ENCODE data around the gene GRM7. TPM values are rescaled to one million over a fixed set of nuclear protein-coding genes. Genes with fewer than 3 reads are reported as not detected.

Gene GRM7
- total and polyA plus RNA-seq, 2 donors (not counting 1 experiment from before 2014, with no cell fraction given), result not detected

DNA sequence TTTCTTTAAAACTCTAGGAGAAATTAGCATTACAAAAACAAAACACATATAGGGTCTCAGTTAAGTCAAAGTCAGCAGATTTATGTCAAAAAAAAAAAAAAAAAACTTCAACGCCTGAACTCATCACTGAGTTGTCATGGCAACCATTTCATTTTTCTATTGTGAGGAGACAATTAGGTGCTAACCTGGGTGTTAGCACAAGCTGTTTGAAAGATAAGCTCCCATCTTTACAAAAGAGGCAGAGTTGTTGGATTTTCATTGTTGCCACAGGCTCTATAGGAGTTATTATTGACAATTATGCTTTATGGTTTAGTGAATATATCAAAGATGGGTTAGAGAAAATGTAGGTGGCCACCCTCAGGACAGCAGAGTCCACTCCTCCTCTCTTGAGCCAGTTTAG is 806.9 kb downstream of the GRM7 start:
- Histone ChIP-seq H3K36me3 (ENCODE audit: control insufficient read depth, insufficient read depth, low read length) (no peaks in the 10 kb centered on the region), H3K4me1 (ENCODE audit: control insufficient read depth, extremely low read depth, insufficient read depth, low read length) (no peaks in the 10 kb centered on the region), H3K27ac (ENCODE audit: insufficient read depth, low read length) (no peak overlapping the region), H3K4me3 (replicated peaks in 1 of 4; ENCODE audit: control extremely low read depth in 1 of 4, insufficient read depth in 1 of 4, low read depth in 3 of 4, low read length in 4 of 4) (no peak overlapping the region), H3K9me3 (ENCODE audit: control insufficient read depth, insufficient read depth, low read depth, low read length) (no peaks in the 10 kb centered on the region), H3K9ac (ENCODE audit: insufficient read depth, low read length) (no peak overlapping the region), H3K27me3 (ENCODE audit: control insufficient read depth, insufficient read depth, low read length) (no peaks in the 10 kb centered on the region), H2AFZ (ENCODE audit: low read length) (no peak overlapping the region), H3K79me2 (ENCODE audit: control insufficient read depth, insufficient read depth, low read length) (no peaks in the 10 kb centered on the region), H3K4me2 (ENCODE audit: extremely low read depth, insufficient read depth, low read length) (no peak overlapping the region), H4K20me1 (ENCODE audit: control insufficient read depth, extremely low read depth, insufficient read depth, low read length) (no peaks in the 10 kb centered on the region)
- no peak for DNase-seq (ENCODE audit: low read depth in 2 of 2)
- TF ChIP-seq, protein P1, sequence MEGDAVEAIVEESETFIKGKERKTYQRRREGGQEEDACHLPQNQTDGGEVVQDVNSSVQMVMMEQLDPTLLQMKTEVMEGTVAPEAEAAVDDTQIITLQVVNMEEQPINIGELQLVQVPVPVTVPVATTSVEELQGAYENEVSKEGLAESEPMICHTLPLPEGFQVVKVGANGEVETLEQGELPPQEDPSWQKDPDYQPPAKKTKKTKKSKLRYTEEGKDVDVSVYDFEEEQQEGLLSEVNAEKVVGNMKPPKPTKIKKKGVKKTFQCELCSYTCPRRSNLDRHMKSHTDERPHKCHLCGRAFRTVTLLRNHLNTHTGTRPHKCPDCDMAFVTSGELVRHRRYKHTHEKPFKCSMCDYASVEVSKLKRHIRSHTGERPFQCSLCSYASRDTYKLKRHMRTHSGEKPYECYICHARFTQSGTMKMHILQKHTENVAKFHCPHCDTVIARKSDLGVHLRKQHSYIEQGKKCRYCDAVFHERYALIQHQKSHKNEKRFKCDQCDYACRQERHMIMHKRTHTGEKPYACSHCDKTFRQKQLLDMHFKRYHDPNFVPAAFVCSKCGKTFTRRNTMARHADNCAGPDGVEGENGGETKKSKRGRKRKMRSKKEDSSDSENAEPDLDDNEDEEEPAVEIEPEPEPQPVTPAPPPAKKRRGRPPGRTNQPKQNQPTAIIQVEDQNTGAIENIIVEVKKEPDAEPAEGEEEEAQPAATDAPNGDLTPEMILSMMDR (conservative IDR thresholded peaks at IDR 0.05 in 1 of 2, IDR thresholded peaks at IDR 0.05 in 1 of 2; ENCODE audit: low read depth in 1 of 2, low read length in 2 of 2), result no peak
- TF ChIP-seq EZH2 (IDR thresholded peaks at IDR 0.05; ENCODE audit: low read length, missing control alignments), result no peak

DNA sequence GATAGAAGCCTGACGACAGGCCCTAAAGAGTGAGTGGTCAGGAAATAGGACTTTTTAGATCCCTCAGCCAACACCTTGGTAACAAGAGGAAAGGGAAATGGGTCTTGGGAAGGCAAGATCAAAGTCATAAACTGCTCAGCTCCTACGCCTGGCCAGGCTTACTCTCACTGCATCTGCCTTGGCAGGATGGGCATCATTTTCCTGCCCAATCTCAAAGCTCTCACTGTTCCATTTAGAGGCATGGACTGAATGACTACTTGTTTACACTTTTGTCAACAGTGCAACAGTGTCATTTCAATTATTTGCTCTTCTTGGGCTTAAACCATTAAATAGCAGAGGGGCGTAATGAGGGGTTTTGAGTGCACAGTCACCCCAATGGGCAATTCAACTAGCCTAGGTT is 808.7 kb downstream of the GRM7 start:
- Histone ChIP-seq H3K36me3 (ENCODE audit: control insufficient read depth, insufficient read depth, low read length) (no peaks in the 10 kb centered on the region), H3K9ac (ENCODE audit: insufficient read depth, low read length) (no peak overlapping the region), H3K27me3 (ENCODE audit: control insufficient read depth, insufficient read depth, low read length) (no peaks in the 10 kb centered on the region), H2AFZ (ENCODE audit: low read length) (no peak overlapping the region), H3K4me3 (replicated peaks in 1 of 4; ENCODE audit: control extremely low read depth in 1 of 4, insufficient read depth in 1 of 4, low read depth in 3 of 4, low read length in 4 of 4) (no peak overlapping the region), H3K79me2 (ENCODE audit: control insufficient read depth, insufficient read depth, low read length) (no peaks in the 10 kb centered on the region), H3K27ac (ENCODE audit: insufficient read depth, low read length) (no peak overlapping the region), H4K20me1 (ENCODE audit: control insufficient read depth, extremely low read depth, insufficient read depth, low read length) (no peaks in the 10 kb centered on the region), H3K9me3 (ENCODE audit: control insufficient read depth, insufficient read depth, low read depth, low read length) (no peaks in the 10 kb centered on the region), H3K4me2 (ENCODE audit: extremely low read depth, insufficient read depth, low read length) (no peak overlapping the region), H3K4me1 (ENCODE audit: control insufficient read depth, extremely low read depth, insufficient read depth, low read length) (no peaks in the 10 kb centered on the region)
- DNase-seq (ENCODE audit: low read depth in 2 of 2), result no peak
- TF ChIP-seq, protein P1 (conservative IDR thresholded peaks at IDR 0.05 in 1 of 2, IDR thresholded peaks at IDR 0.05 in 1 of 2; ENCODE audit: low read depth in 1 of 2, low read length in 2 of 2), result no peak
- no peak for TF ChIP-seq EZH2 (IDR thresholded peaks at IDR 0.05; ENCODE audit: low read length, missing control alignments)

DNA sequence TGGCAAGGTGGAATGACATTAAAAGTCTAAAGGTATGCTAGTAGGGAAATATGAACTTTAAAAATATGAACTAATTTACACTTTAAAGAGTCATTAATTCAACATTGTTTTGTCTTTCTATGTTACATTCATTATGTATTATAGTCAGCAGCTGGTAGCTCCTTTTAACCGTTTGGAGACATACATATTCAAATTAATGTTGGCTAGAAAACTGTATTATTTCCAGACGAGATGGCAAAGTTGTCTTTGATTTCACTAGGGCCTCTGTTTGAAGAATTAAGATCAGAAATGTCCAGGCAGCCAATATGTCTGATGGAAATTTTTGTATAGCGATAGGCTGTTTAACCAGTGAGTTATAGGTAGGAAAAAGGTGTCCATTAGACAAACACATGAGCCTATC is 817.6 kb downstream of the GRM7 start:
- H3K27me3 ChIP-seq (ENCODE audit: control insufficient read depth, insufficient read depth, low read length), result no peaks in the 10 kb centered on the region
- no peak overlapping the region for H3K4me2 ChIP-seq (ENCODE audit: extremely low read depth, insufficient read depth, low read length)
- TF ChIP-seq, protein P1 (conservative IDR thresholded peaks at IDR 0.05 in 1 of 2, IDR thresholded peaks at IDR 0.05 in 1 of 2; ENCODE audit: low read depth in 1 of 2, low read length in 2 of 2), result no peak
- no peak for TF ChIP-seq EZH2 (IDR thresholded peaks at IDR 0.05; ENCODE audit: low read length, missing control alignments)
- no peak overlapping the region for H2AFZ ChIP-seq (ENCODE audit: low read length)
- no peaks in the 10 kb centered on the region for H3K79me2 ChIP-seq (ENCODE audit: control insufficient read depth, insufficient read depth, low read length)
- no peak overlapping the region for H3K4me3 ChIP-seq (replicated peaks in 1 of 4; ENCODE audit: control extremely low read depth in 1 of 4, insufficient read depth in 1 of 4, low read depth in 3 of 4, low read length in 4 of 4)
- DNase-seq (ENCODE audit: low read depth in 2 of 2), result no peak
- H3K27ac ChIP-seq (ENCODE audit: insufficient read depth, low read length), result no peak overlapping the region
- no peak overlapping the region for H3K9ac ChIP-seq (ENCODE audit: insufficient read depth, low read length)
- no peaks in the 10 kb centered on the region for H4K20me1 ChIP-seq (ENCODE audit: control insufficient read depth, extremely low read depth, insufficient read depth, low read length)
- no peaks in the 10 kb centered on the region for H3K36me3 ChIP-seq (ENCODE audit: control insufficient read depth, insufficient read depth, low read length)
- no peaks in the 10 kb centered on the region for H3K9me3 ChIP-seq (ENCODE audit: control insufficient read depth, insufficient read depth, low read depth, low read length)
- H3K4me1 ChIP-seq (ENCODE audit: control insufficient read depth, extremely low read depth, insufficient read depth, low read length), result no peaks in the 10 kb centered on the region
